Measurements from ENCODE around the gene ADSL.

The ADSL gene

GRCh38 chr22:40417041-40417440, 70.7 kb downstream of the ADSL start:
- TF ChIP-seq CTCF (IDR thresholded peaks at IDR 0.05; ENCODE audit: low read depth, low read length), result no peak
- no peak overlapping the region for H3K4me3 ChIP-seq (ENCODE audit: low read depth, low read length)

- no peak for TF ChIP-seq CTCF (IDR thresholded peaks at IDR 0.05; ENCODE audit: low read depth, low read length)
- H3K4me3 ChIP-seq (ENCODE audit: low read depth, low read length), result no peak overlapping the region
These were observed 71.6 kb downstream of the ADSL start for GRCh38 chr22:40417881-40418280.

- H3K4me3 ChIP-seq (ENCODE audit: low read depth, low read length), result no peak overlapping the region
- TF ChIP-seq CTCF (IDR thresholded peaks at IDR 0.05; ENCODE audit: low read depth, low read length), result no peak
These were observed 72.3 kb downstream of the ADSL start for GRCh38 chr22:40418366-40419201.

- no peak for TF ChIP-seq CTCF (IDR thresholded peaks at IDR 0.05; ENCODE audit: low read depth, low read length)
- H3K4me3 ChIP-seq (ENCODE audit: low read depth, low read length), result no peak overlapping the region
These were observed 73.4 kb downstream of the ADSL start for GRCh38 chr22:40419718-40420117.

GRCh38 chr22:40420341-40421081, 74.2 kb downstream of the ADSL start:
- no peak overlapping the region for H3K4me3 ChIP-seq (ENCODE audit: low read depth, low read length)
- no peak for TF ChIP-seq CTCF (IDR thresholded peaks at IDR 0.05; ENCODE audit: low read depth, low read length)

GRCh38 chr22:40421082-40421350, 74.7 kb downstream of the ADSL start:
- no peak overlapping the region for H3K4me3 ChIP-seq (ENCODE audit: low read depth, low read length)
- no peak for TF ChIP-seq CTCF (IDR thresholded peaks at IDR 0.05; ENCODE audit: low read depth, low read length)

GRCh38 chr22:40421941-40422340, 75.6 kb downstream of the ADSL start:
- no peak for TF ChIP-seq CTCF (IDR thresholded peaks at IDR 0.05; ENCODE audit: low read depth, low read length)

More at GRCh38 chr22:40421941-40422340, 75.6 kb downstream of the ADSL start:
- H3K4me3 ChIP-seq (ENCODE audit: low read depth, low read length), result no peak overlapping the region

Data from WI38 (cell line).